Lower leg skin (tissue), 3 donors: Measurements from ENCODE around the gene MOGAT2.

Experiments used
- POLR2A ChIP-seq, 2 donors: fragments of 450-650 bp; IDR thresholded peaks; one replicate each; pipeline ENCODE4 v1.6.1; 2016 to 2017; ENCODE audit warnings: antibody characterized with exemption in 2 of 2, mild to moderate bottlenecking in 1 of 2, moderate library complexity in 1 of 2
- TF ChIP-seq, protein P1 (sequence below), 3 donors: fragments of 450-650 bp; IDR thresholded peaks; one replicate each; pipeline ENCODE4 v1.5.1; 2016; ENCODE audit warnings: antibody characterized with exemption in 3 of 3, mild to moderate bottlenecking in 3 of 3, moderate library complexity in 2 of 3

DNA sequence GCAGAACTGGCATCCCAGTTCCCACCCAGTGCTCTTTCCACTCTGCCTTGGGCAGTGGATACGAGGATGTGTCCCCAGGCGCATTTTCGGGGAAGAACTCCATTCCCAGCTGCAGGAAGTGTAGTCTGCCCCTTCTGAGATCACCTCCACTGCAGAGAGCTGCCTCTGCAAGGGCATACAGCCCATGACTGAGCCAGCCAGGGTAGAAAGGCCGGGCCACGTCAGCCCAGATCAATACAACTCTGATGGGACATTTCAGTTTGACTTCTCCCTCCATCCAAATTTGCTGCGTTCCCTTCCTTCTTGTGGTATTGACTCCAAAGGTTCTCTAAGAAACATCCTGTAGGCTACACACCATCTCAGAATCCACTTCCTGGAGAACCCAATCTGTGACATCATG, 19.7 kb downstream of the MOGAT2 start:
- TF ChIP-seq POLR2A (IDR thresholded peaks at IDR 0.05) = no peak
- TF ChIP-seq, protein P1, sequence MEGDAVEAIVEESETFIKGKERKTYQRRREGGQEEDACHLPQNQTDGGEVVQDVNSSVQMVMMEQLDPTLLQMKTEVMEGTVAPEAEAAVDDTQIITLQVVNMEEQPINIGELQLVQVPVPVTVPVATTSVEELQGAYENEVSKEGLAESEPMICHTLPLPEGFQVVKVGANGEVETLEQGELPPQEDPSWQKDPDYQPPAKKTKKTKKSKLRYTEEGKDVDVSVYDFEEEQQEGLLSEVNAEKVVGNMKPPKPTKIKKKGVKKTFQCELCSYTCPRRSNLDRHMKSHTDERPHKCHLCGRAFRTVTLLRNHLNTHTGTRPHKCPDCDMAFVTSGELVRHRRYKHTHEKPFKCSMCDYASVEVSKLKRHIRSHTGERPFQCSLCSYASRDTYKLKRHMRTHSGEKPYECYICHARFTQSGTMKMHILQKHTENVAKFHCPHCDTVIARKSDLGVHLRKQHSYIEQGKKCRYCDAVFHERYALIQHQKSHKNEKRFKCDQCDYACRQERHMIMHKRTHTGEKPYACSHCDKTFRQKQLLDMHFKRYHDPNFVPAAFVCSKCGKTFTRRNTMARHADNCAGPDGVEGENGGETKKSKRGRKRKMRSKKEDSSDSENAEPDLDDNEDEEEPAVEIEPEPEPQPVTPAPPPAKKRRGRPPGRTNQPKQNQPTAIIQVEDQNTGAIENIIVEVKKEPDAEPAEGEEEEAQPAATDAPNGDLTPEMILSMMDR (IDR thresholded peaks at IDR 0.05) = no peak
